OCI-LY1 (cell line): ENCODE measurements around the gene DOCK6.

Experiments
- H2AFZ ChIP-seq: fragments of 200-600 bp; sonication (generic), shearing (Covaris generic); 2 replicates; pipeline ENCODE4 v1.6.0; 2014; ENCODE audit warnings: antibody characterized with exemption, mild to moderate bottlenecking, low read length
- H3F3A ChIP-seq: fragments of 200-600 bp; sonication (generic), shearing (Covaris generic); 2 replicates; pipeline ENCODE4 v1.6.0; 2014; ENCODE audit warnings: mild to moderate bottlenecking, antibody characterized with exemption, low read length, moderate library complexity; ENCODE audit not compliant: insufficient read depth
- H3K27ac ChIP-seq: fragments of 200-600 bp; sonication (generic); 2 replicates; pipeline ENCODE4 v1.5.1; 2014; ENCODE audit warnings: low read length, mixed run types, mild to moderate bottlenecking, low read depth; ENCODE audit not compliant: poor library complexity, severe bottlenecking
- H3K27me3 ChIP-seq: fragments of 200-600 bp; sonication (generic); 2 replicates; pipeline ENCODE4 v1.6.0; 2014; ENCODE audit warnings: antibody characterized with exemption, mild to moderate bottlenecking, low read length, moderate library complexity; ENCODE audit not compliant: insufficient read depth
- H3K36me3 ChIP-seq: fragments of 200-600 bp; sonication (generic); 2 replicates; pipeline ENCODE4 v1.6.1; 2014; ENCODE audit warnings: mild to moderate bottlenecking, antibody characterized with exemption, low read length, moderate library complexity, mixed read lengths; ENCODE audit not compliant: insufficient read depth
- H3K4me1 ChIP-seq: fragments of 200-600 bp; sonication (generic); 2 replicates; pipeline ENCODE4 v1.5.1; 2014; ENCODE audit warnings: mild to moderate bottlenecking, low read length, moderate library complexity; ENCODE audit not compliant: insufficient read depth, severe bottlenecking
- H3K4me2 ChIP-seq: fragments of 200-600 bp; sonication (generic), shearing (Covaris generic); 2 replicates; pipeline ENCODE4 v1.6.1; 2014; ENCODE audit warnings: low read length
- H3K4me3 ChIP-seq: fragments of 200-600 bp; sonication (generic); 2 replicates; pipeline ENCODE4 v1.5.1; 2014; ENCODE audit warnings: low read length, low read depth, mild to moderate bottlenecking, mixed read lengths; ENCODE audit not compliant: poor library complexity, severe bottlenecking
- H3K79me2 ChIP-seq: fragments of 200-600 bp; shearing (Covaris generic); 2 replicates; pipeline ENCODE4 v1.6.1; 2016; ENCODE audit warnings: mixed run types, low read length, mixed read lengths; ENCODE audit not compliant: insufficient read depth
- H3K9ac ChIP-seq: fragments of 200-600 bp; sonication (generic), shearing (Covaris generic); 2 replicates; pipeline ENCODE4 v1.6.1; 2014; ENCODE audit warnings: mild to moderate bottlenecking, low read length, mixed read lengths
- H3K9me2 ChIP-seq: fragments of 200-600 bp; sonication (generic), shearing (Covaris generic); 2 replicates; pipeline ENCODE4 v1.6.1; 2014; ENCODE audit warnings: low read depth, mild to moderate bottlenecking, low read length, mixed read lengths
- H3K9me3 ChIP-seq: fragments of 200-600 bp; shearing (Covaris generic); 2 replicates; pipeline ENCODE4 v1.6.1; 2014; ENCODE audit warnings: low read length, mixed read lengths
- H4K20me1 ChIP-seq: fragments of 200-600 bp; sonication (generic), shearing (Covaris generic); 2 replicates; pipeline ENCODE4 v1.6.0; 2016; ENCODE audit warnings: mild to moderate bottlenecking, low read length; ENCODE audit not compliant: insufficient read depth
- CTCF ChIP-seq: fragments of 200-600 bp; sonication (generic), shearing (Covaris generic); IDR thresholded peaks from 2 replicates; pipeline ENCODE4 v1.5.1; 2017; ENCODE audit warnings: mild to moderate bottlenecking, antibody characterized with exemption, low read length, moderate library complexity, mixed read lengths
- EZH2 ChIP-seq: fragments of 200-600 bp; sonication (generic), shearing (Covaris generic); IDR thresholded peaks from 2 replicates; pipeline ENCODE4 v1.8.0; 2017; ENCODE audit warnings: borderline replicate concordance, mixed run types, mild to moderate bottlenecking, antibody characterized with exemption, low read length, moderate library complexity, mixed read lengths

Gene DOCK6

DNA sequence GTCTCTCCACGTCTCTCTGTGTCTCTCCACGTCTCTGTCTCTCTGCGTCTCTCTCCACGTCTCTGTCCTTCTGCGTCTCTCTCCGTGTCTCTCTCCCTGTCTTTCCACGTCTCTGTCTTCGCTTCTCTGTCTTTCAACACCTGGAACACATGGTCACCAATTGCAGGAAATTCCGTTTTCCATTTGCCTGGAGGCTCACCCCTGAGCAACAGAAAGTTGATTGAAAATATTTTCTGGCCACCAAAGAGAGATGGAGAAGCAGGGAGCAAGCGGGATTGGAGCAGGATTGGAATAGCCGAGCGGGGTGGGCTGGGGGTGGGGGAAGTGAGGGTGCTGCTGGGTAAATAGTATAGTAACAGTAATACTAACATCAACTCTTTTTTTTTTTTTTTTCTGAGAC lies 66.6 kb downstream of the DOCK6 start:
- Histone ChIP-seq H4K20me1 (no peaks in the 10 kb centered on the region), H3K4me1 (peaks cover 81% of the 10 kb centered on the region), H3F3A (no peaks in the 10 kb centered on the region), H3K9ac (peak overlapping the region; percentile 58), H3K79me2 (no peaks in the 10 kb centered on the region), H2AFZ (no peak overlapping the region), H3K9me3 (no peaks in the 10 kb centered on the region), H3K36me3 (peaks cover 34% of the 10 kb centered on the region), H3K27me3 (no peaks in the 10 kb centered on the region), H3K27ac (peak overlapping the region; percentile 86), H3K4me3 (peak overlapping the region; percentile 97), H3K9me2 (no peaks in the 10 kb centered on the region), H3K4me2 (peak overlapping the region; percentile 98)
- TF ChIP-seq CTCF, result no peak
- no peak for TF ChIP-seq EZH2

- no peaks in the 10 kb centered on the region for H3K9me2 ChIP-seq
- peak overlapping the region; percentile 98 for H3K4me2 ChIP-seq
- H3K9me3 ChIP-seq, result no peaks in the 10 kb centered on the region
- peaks cover 81% of the 10 kb centered on the region for H3K4me1 ChIP-seq
- H3K36me3 ChIP-seq, result peaks cover 38% of the 10 kb centered on the region
- no peaks in the 10 kb centered on the region for H3F3A ChIP-seq
- H4K20me1 ChIP-seq, result no peaks in the 10 kb centered on the region
- no peak overlapping the region for H2AFZ ChIP-seq
- H3K9ac ChIP-seq, result peak overlapping the region; percentile 58
- H3K79me2 ChIP-seq, result no peaks in the 10 kb centered on the region
- no peaks in the 10 kb centered on the region for H3K27me3 ChIP-seq
- H3K4me3 ChIP-seq, result peak overlapping the region; percentile 97
- TF ChIP-seq EZH2 (no peak), CTCF (no peak)
- H3K27ac ChIP-seq, result peak overlapping the region; percentile 86
Measured at GRCh38 chr19:11194656-11195558, 67.4 kb downstream of the DOCK6 start.

GRCh38 chr19:11194173-11194572 lies 68.2 kb downstream of the DOCK6 start:
- TF ChIP-seq CTCF (no peak), EZH2 (no peak)
- peaks cover 81% of the 10 kb centered on the region for H3K4me1 ChIP-seq
- H3K36me3 ChIP-seq, result peaks cover 38% of the 10 kb centered on the region
- no peak overlapping the region for H3K9ac ChIP-seq
- H3F3A ChIP-seq, result no peaks in the 10 kb centered on the region
- H3K4me3 ChIP-seq, result peak overlapping the region; percentile 97
- H3K27me3 ChIP-seq, result no peaks in the 10 kb centered on the region
- H3K9me3 ChIP-seq, result no peaks in the 10 kb centered on the region
- H3K27ac ChIP-seq, result peak overlapping the region; percentile 86
- H3K79me2 ChIP-seq, result no peaks in the 10 kb centered on the region
- H3K4me2 ChIP-seq, result peak overlapping the region; percentile 98; the same call in 1 of the 2 replicates
- H4K20me1 ChIP-seq, result no peaks in the 10 kb centered on the region
- no peaks in the 10 kb centered on the region for H3K9me2 ChIP-seq
- no peak overlapping the region for H2AFZ ChIP-seq
